ENCODE measurements around the gene SSBP3.

- no peak for TF ChIP-seq CTCF (conservative IDR thresholded peaks at IDR 0.05)
- TF ChIP-seq EZH2 (IDR thresholded peaks at IDR 0.05; ENCODE audit: low read depth) = no peak
Observed at GRCh38 chr1:54379555-54380289, 26.5 kb downstream of the SSBP3 start.
